GM18505 (cell line): ENCODE results near the gene KCTD15.

Source experiments
- ATAC-seq: cut with Tn5 transposase; IDR thresholded peaks from one replicate; pipeline ENCODE4 v1.9.1; 2021; ENCODE audit not compliant: unreplicated experiment
- POLR2A ChIP-seq: IDR thresholded peaks from 4 replicates; pipeline ENCODE4 v1.6.1; 2011; ENCODE audit warnings: borderline replicate concordance; ENCODE audit not compliant: insufficient read depth, insufficient read length; ENCODE audit errors: extremely low read depth

KCTD15 gene

GRCh38 chr19:33819880-33820781 lies 23.5 kb downstream of the KCTD15 start:
- TF ChIP-seq POLR2A = no peak
- ATAC-seq = peak; percentile 78

- no peak for ATAC-seq
- no peak for TF ChIP-seq POLR2A
These were observed 25.2 kb downstream of the KCTD15 start for GRCh38 chr19:33821871-33822270.

GRCh38 chr19:33823341-33823740 lies 26.7 kb downstream of the KCTD15 start:
- TF ChIP-seq POLR2A = no peak
- no peak for ATAC-seq

GRCh38 chr19:33825556-33825955 lies 28.9 kb downstream of the KCTD15 start:
- no peak for TF ChIP-seq POLR2A
- no peak for ATAC-seq

- no peak for ATAC-seq
- no peak for TF ChIP-seq POLR2A
These were observed 29.9 kb downstream of the KCTD15 start for GRCh38 chr19:33826521-33826920.

GRCh38 chr19:33828266-33829075 lies 31.8 kb downstream of the KCTD15 start:
- no peak for TF ChIP-seq POLR2A
- no peak for ATAC-seq

- no peak for ATAC-seq
- TF ChIP-seq POLR2A = no peak
These were observed 33.6 kb downstream of the KCTD15 start for GRCh38 chr19:33830264-33830663.

GRCh38 chr19:33831825-33832224 lies 35.2 kb downstream of the KCTD15 start:
- ATAC-seq = no peak
- TF ChIP-seq POLR2A = no peak

GRCh38 chr19:33832633-33833032 lies 36.0 kb downstream of the KCTD15 start:
- ATAC-seq = no peak
- TF ChIP-seq POLR2A = no peak

GRCh38 chr19:33840382-33840781 lies 43.7 kb downstream of the KCTD15 start:
- TF ChIP-seq POLR2A = no peak
- no peak for ATAC-seq

GRCh38 chr19:33840783-33841182 lies 44.1 kb downstream of the KCTD15 start:
- TF ChIP-seq POLR2A = no peak
- no peak for ATAC-seq

- TF ChIP-seq POLR2A = no peak
- ATAC-seq = no peak
These were observed 45.0 kb downstream of the KCTD15 start for GRCh38 chr19:33841685-33842084.

- ATAC-seq = no peak
- no peak for TF ChIP-seq POLR2A
These were observed 47.8 kb downstream of the KCTD15 start for GRCh38 chr19:33844478-33844877.

GRCh38 chr19:33845498-33845897 lies 48.8 kb downstream of the KCTD15 start:
- no peak for ATAC-seq
- no peak for TF ChIP-seq POLR2A
